HG03439 (cell line): ENCODE data around the gene PTH2.

Experiments used
- ATAC-seq: cut with Tn5 transposase; IDR thresholded peaks from one replicate; pipeline ENCODE4 v1.9.1; 2021; ENCODE audit warnings: mild to moderate bottlenecking, moderate library complexity; ENCODE audit not compliant: unreplicated experiment

Gene PTH2

DNA sequence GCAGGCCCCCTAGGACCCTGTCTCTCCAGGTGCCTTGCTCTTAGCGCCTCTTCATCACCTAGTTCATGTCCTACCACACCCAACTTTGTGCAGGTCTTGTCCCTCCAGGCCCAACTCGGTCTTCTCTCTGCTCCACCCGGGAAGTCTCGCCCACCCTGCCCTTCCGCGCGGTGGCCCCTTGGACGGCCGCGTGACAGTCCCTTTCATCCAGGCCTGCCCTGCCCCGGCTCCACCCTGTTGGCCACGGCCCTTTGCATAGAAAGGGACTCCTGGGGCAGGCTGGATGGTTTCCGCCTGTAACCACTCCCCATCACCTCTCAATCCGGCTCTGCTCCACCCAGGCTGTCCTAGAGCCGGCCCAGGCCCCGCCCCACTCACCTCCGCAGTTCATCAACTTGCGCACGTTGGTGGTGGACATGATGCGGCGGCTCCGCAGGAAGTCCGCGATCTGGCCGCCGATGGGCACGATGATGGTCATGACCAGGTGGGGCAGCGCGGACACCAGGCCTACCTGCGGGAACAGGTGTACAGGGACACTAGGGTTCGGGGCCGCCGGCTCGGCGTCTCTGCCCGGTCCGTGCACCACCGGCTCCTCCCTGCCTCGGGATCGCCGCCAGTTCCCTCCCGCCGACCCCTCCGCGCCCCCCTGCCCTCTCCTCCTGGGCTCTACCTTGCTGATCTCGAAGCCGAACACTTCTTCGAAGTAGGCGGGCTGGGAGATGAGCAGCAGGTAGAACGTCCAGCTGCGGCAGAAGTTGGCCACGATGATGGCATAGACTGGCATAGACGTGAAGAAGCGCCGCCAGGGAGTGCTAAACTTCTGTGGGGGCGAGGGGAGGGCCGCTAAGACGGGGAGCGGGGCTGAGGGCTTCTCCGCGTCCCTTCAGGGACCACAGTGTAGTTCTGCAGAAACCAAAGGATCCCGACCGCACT is 9.2 kb upstream of the PTH2 start:
- no peak for ATAC-seq

DNA sequence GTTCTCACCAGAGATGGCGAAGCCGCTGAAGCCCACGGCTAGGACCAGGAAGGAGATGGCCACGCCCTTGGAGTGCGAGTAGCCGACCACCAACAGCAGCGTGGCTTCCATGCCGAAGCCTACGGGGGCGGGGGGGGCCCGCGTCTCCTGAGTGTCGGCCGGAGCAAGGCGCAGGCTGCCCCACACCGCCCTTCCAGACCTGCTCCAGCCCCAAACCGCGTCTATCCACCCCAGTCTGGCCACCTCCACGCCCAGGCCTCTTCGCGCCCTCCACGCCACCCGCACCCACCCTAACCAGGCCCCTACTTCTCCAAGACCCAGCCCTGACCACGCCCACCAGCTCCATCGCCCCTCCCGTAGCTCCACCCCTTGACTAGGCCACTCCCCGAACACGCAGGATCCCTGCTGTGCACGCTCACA is 8.1 kb upstream of the PTH2 start:
- ATAC-seq, result no peak

DNA sequence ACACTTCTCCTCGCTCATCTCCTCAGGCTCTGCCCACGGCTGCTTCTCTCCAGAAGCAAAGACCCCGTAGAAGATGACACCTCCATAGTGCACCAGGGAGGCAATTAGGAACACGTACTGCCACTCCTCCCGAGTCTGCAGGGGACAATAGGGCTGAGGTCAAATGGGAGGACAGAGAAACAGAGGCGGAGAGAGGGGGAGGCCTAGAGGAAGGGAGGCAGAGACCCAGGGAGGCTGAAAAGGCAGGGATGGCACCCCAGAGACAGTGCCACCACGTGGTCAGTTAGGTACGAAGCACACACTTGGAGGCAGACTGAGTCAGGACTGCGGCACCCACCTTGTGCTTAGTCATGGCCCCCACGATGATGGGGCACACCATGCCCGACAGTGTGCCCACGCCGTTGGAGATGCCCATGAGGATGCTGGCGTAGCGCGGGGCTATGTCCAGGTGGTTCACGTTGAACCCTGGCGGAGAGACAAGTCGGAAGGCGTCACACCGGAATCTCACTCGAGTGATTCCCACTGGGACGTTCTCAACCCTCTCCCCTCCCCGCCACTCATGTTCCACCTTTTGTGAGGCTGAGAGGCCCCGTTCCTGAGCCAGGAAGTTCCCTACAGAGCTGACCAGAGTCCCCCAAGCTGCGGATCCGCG is 7.6 kb upstream of the PTH2 start:
- no peak for ATAC-seq

DNA sequence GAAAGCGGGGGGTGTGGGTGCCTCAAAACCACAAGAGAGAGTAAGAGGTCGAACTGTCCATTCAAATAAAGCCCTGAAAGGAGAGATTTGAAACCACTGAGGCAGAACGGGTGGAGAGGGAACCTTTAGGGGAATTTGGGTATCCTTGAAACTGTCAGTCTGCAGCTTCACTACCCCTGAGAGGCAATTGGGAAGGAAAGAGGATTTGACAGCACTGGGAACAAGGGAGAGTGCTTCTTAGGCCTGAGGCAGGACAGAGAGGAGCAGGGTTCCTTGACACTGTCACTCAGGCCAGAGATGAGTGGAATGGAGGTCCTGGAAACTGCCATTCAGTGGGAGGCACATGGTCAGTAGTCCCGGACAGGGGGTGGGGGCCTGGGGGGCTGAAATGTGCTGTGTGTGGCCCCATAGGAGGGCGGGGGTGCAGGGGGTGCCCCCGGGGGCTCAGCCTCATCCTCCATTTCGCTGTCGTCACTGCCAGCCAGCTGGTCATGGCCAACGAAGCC is 7.0 kb upstream of the PTH2 start:
- ATAC-seq, result no peak

DNA sequence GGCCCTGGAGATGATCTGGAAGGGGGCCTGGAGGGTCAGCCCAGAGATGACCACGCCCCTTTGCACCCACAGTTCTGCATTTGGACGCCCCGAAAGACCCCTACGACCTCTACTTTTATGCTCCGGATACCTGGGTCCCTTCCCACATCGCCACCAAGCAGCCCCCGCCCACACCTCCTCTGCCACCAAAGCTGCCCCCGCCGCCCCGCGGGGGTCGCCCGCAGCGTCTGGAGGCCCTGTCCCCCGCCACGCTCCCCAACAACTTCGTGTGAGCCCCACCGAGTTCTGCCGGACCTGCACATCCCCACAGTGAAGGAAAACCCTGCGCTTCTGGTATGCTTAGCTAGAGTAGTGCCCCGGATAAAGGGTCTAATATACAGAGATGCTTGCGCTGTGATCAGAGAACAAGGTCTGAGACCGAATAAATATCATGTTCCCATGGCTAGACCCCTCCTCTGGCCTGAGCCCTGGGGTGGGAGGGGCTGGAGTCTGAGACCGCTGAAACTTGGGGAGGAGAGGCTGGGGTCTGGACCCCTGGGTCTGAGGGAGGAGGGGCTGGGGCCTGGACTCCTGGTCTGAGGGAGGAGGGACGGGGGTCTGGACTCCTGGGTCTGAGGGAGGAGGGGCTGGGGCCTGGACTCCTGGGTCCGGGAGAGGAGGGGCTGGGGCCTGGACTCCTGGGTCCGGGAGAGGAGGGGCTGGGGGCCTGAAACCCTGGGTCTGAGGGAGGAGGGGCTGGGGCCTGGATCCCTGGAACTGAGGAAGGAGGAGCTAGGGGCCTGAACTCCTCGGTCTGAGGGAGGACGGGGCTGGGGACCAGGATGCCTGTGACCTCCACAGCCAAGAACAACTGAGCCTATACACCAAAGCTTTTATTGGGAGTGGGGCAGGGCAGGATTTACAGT is 5.6 kb upstream of the PTH2 start:
- ATAC-seq, result no peak

DNA sequence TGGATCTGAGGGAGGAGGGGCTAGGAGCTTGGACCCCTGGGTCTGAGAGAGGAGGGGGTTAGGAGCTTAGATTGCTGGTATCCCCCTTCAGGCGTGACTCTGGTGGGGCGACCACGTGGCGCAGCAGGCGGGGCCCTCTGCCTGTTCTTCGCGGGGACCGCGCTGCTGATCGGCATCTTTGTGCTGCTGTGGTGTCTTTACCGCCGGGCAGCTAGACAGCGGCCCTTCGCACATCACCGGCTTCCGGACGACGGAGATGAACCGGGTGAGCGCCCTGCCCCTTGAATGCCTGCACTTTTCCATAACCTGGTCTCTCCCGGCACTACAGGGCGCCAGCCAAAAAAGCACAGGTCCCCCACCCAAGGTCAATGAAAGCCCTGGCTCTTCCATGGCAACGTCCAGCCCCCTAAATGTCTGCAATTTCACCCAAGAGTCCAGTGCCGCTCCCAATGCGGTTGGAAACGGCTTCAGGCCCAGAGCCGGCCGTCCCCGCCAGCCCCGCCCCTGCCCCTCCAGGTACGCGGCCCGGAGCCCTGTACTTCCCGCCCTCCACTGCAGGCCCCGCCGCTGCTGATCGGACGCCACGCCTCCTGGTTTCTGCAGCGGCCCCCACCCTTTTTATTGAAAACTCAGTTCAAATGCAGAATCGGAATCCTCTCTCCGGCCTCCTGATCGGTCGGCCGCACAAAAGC is 4.8 kb upstream of the PTH2 start:
- no peak for ATAC-seq

DNA sequence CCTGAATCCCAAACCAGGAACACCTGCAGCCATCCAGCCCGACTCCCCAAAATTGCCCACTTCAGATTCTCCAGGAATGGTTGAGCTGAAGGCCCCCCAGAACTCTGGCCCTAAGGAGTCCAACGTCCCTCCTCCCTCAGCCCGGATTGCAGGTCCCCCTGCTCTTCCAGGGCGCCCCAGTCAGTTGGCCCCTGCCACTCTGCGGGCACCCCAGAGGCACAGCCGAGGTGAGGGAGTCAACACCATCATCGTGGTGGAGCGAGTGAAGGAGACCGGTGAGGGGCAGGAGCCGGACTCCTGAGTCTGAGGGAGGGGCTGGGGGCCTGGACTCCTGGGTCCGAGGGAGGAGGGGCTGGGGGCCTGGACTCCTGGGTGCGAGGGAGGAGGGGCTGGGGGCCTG is 4.1 kb upstream of the PTH2 start:
- ATAC-seq, result no peak

GRCh38 chr19:49425922-49426592 is 2.8 kb upstream of the PTH2 start:
- ATAC-seq, result no peak

DNA sequence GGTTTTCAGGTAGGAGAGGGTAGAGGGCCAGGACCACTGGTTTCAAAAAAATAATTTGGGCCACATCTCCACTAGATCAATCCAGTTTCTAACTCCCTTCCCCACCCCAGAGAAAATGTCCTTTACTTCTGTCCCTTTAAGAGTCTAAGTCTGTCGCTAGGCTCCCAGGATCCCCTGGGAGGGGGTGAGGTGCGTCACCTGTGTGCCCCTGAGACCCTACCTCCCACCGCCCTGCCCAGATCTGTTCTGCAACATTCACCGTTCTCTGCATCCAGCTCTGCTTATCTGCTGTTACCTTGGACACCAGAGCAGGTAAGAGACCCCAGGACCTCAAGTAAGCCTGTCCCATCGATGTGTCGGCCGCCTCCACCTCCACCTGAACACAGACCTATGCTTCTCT is 1.9 kb upstream of the PTH2 start, which contains the start of gene GFY:
Gene GFY, plus strand, starts transcription at position 211 of the 400 bp plus-strand sequence. CDS start 1,043 bp downstream, outside the sequence.
- no peak for ATAC-seq

DNA sequence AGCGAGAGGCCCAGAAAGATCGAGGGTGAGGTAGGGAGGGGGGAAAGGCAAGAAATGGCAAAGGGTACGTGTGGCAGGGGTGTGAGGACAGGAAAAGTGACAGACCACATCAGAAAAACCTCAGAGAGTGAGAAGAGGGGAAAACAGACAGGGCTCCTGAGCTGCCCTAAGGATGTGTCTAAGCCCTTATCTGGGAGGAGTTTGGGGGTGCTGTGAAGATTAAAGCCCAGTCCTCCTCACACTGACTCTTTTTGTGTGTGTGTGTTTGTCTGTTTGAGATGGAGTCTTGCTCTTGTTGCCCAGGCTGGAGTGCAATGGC is 703 bp upstream of the PTH2 start:
- no peak for ATAC-seq

- ATAC-seq, result no peak
Measured at GRCh38 chr19:49422407-49423070, 702 bp downstream of the PTH2 start.

GRCh38 chr19:49421878-49422202 is 1.4 kb downstream of the PTH2 start:
- ATAC-seq, result no peak

DNA sequence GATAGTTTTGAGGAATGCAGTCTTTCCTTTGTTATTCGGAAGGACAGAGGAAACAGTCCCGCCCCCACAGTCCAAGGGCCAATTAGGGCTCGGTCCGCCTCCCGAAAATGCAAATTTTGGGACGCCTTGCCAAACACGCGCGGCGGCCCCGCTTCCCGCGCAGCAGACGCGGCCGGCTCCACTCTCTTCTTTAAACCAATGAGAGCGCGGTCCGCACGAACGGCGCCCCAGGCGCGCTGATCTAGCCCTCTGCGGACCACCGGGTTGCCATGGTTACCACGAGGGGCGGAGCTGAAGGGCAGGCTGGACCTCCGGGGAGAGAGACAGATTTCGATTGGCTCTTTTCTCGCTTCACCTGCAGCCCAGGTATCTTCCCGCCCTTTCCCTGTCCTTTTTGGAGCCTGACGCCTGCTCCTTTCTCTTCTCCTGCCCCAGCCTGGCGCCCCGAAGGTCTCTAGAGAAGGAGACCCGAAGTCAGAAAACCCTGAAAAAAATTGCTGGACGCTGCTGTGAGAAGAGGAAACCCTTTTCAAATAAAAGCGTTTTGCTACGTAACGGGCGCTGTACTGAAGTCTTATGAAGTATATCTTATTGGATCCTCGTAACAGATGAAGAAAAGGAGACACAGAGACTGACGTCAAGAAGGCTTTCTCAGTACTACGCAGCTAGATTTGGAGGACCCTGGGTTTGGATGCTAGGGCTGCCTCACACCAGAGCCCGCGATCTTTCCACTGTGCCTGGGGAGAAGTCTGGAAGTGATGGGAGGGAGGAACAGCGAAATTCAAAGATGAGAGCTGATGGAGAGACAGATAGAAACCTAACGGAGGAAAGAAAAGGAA is 2.0 kb downstream of the PTH2 start:
- no peak for ATAC-seq

- no peak for ATAC-seq
Measured at GRCh38 chr19:49420227-49420626, 3.0 kb downstream of the PTH2 start.

DNA sequence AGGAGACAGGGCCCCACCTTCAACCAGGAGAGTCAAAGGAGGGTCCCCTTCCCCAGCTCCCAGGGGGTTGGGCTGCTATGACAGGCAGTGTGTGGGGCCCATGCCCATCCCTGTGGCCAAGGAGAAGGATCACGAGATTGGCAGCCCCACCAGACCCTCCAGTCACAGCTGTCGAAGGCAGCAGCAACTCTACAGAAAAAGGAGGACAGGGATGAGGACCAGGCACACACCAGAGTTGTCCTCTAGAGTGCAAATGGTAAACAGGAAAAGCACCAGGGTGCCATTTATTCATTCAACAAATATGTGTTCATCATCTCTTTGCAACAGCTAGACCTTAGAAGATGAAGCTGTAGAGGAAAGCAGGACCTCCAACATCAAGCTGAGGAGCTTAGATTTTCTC is 4.1 kb downstream of the PTH2 start:
- ATAC-seq, result no peak

- no peak for ATAC-seq
Measured at GRCh38 chr19:49418511-49418910, 4.7 kb downstream of the PTH2 start.

GRCh38 chr19:49417088-49417487 is 6.2 kb downstream of the PTH2 start:
- ATAC-seq, result no peak

DNA sequence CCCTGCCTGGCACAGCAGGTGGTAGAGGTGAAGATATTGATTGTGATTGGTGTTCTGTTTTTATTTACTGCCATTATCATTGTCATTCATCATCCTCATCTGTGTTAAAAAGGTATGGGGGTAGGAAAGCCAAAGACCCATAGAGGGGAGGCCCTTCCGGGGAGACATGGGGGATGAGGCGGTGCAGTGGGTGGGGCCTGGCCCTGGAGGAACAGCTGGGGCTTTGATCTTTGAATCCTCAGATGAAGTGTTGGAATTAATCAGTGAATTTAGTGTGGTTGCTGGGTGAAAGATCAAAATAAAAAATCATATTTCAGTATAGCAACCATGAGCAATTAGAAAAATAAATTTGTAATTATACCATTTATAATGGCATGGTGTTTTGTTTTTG is 7.4 kb downstream of the PTH2 start:
- no peak for ATAC-seq
